Mesothelial cell of epicardium (in vitro differentiated cells): ENCODE data around the gene ABR. TPM values are rescaled to one million over a fixed set of nuclear protein-coding genes. Genes with fewer than 3 reads are reported as not detected.

Experiments
- DNase-seq, 2 experiments: peaks; one replicate each; pipeline ENCODE4 v3.0.0; 2021; ENCODE audit warnings: low spot score in 2 of 2; ENCODE audit not compliant: unreplicated experiment in 2 of 2
- H3K27ac Mint-ChIP-seq: 2 replicates; pipeline ENCODE4 v1.8.0; 2021; ENCODE audit warnings: mixed read lengths
- H3K27me3 Mint-ChIP-seq: 2 replicates; pipeline ENCODE4 v1.8.0; 2021; ENCODE audit warnings: low read depth, mixed read lengths
- H3K36me3 Mint-ChIP-seq: 2 replicates; pipeline ENCODE4 v1.8.0; 2021; ENCODE audit warnings: mixed read lengths
- H3K4me1 Mint-ChIP-seq: 2 replicates; pipeline ENCODE4 v1.8.0; 2021; ENCODE audit warnings: mixed read lengths
- H3K4me3 Mint-ChIP-seq: 2 replicates; pipeline ENCODE4 v1.8.0; 2021; ENCODE audit warnings: mild to moderate bottlenecking, moderate library complexity, mixed read lengths
- H3K9me3 Mint-ChIP-seq: 2 replicates; pipeline ENCODE4 v1.8.0; 2021; ENCODE audit warnings: mixed read lengths
- CTCF ChIP-seq: fragments of 200-600 bp; sonication (generic); IDR thresholded peaks from one replicate; pipeline ENCODE4 v1.5.0; 2021; ENCODE audit warnings: antibody characterized with exemption; ENCODE audit not compliant: unreplicated experiment
- total RNA-seq: library from RNA; stranded (reverse); gene quantifications from 3 replicates; pipeline ENCODE4 v1.2.1, GENCODE V29; 2021

ABR gene
- total RNA-seq, 1 donor from 2014 or later = 70.1 TPM

GRCh38 chr17:1146561-1147265, 33.1 kb downstream of the ABR start:
- H3K4me1 Mint-ChIP-seq = peaks cover 9% of the 10 kb centered on the region
- TF ChIP-seq CTCF = no peak
- no peak for DNase-seq
- peaks cover 1% of the 10 kb centered on the region for H3K36me3 Mint-ChIP-seq
- H3K4me3 Mint-ChIP-seq = no peak overlapping the region
- no peak overlapping the region for H3K27ac Mint-ChIP-seq
- no peaks in the 10 kb centered on the region for H3K27me3 Mint-ChIP-seq
- no peaks in the 10 kb centered on the region for H3K9me3 Mint-ChIP-seq

GRCh38 chr17:1145311-1145986, 34.3 kb downstream of the ABR start:
- Mint-ChIP-seq H3K27me3 (no peaks in the 10 kb centered on the region), H3K36me3 (peaks cover 1% of the 10 kb centered on the region), H3K4me1 (peaks cover 9% of the 10 kb centered on the region), H3K4me3 (no peak overlapping the region), H3K27ac (no peak overlapping the region), H3K9me3 (no peaks in the 10 kb centered on the region)
- no peak for DNase-seq
- no peak for TF ChIP-seq CTCF

- H3K4me1 Mint-ChIP-seq = peaks cover 9% of the 10 kb centered on the region
These were observed 35.6 kb downstream of the ABR start for GRCh38 chr17:1144162-1144561.

GRCh38 chr17:1143573-1143972, 36.2 kb downstream of the ABR start:
- H3K9me3 Mint-ChIP-seq = no peaks in the 10 kb centered on the region
- peak overlapping the region; percentile 39 for H3K27ac Mint-ChIP-seq
- peak in 1 of 2 experiments; percentile 53 for DNase-seq
- no peak for TF ChIP-seq CTCF
- no peaks in the 10 kb centered on the region for H3K27me3 Mint-ChIP-seq
- no peak overlapping the region for H3K4me3 Mint-ChIP-seq
- peaks cover 13% of the 10 kb centered on the region for H3K4me1 Mint-ChIP-seq
- H3K36me3 Mint-ChIP-seq = no peaks in the 10 kb centered on the region

More at GRCh38 chr17:1144162-1144561, 35.6 kb downstream of the ABR start:
- Mint-ChIP-seq H3K4me3 (no peak overlapping the region), H3K36me3 (no peaks in the 10 kb centered on the region), H3K9me3 (no peaks in the 10 kb centered on the region), H3K27ac (no peak overlapping the region), H3K27me3 (no peaks in the 10 kb centered on the region)
- no peak for TF ChIP-seq CTCF
- no peak for DNase-seq

GRCh38 chr17:1142561-1142971, 37.2 kb downstream of the ABR start:
- no peak overlapping the region for H3K4me3 Mint-ChIP-seq
- no peak for TF ChIP-seq CTCF
- no peaks in the 10 kb centered on the region for H3K27me3 Mint-ChIP-seq
- no peaks in the 10 kb centered on the region for H3K9me3 Mint-ChIP-seq
- no peak overlapping the region for H3K27ac Mint-ChIP-seq
- no peak for DNase-seq
- no peaks in the 10 kb centered on the region for H3K36me3 Mint-ChIP-seq
- peaks cover 13% of the 10 kb centered on the region for H3K4me1 Mint-ChIP-seq
